Breast epithelium (tissue), 4 donors: ENCODE measurements around the gene KRT8. TPM values are rescaled to one million over a fixed set of nuclear protein-coding genes. Genes with fewer than 3 reads are reported as not detected.
"Not testable (repeated sequence)": the region's sequence is repeated elsewhere in the genome, so short reads cannot be mapped to it uniquely, and the experiment has no call there.

Experiments used
- DNase-seq, 2 donors: peaks; one replicate each; pipeline ENCODE4 v3.0.0-alpha.2; 2019; ENCODE audit warnings: low spot score in 2 of 2
- H3K27ac ChIP-seq, 2 donors: fragments of 200-600 bp; sonication (generic) in 1 of 2; one replicate each; pipeline ENCODE4 v1.5.1; 2016 to 2019; ENCODE audit warnings: mild to moderate bottlenecking in 1 of 2
- H3K27me3 ChIP-seq, 2 donors: fragments of 200-600 bp; sonication (generic) in 1 of 2; one replicate each; pipeline versions ENCODE4 v1.5.1 to v1.6.0; 2017 to 2019; ENCODE audit warnings: control low read depth in 1 of 2, mild to moderate bottlenecking in 1 of 2
- H3K36me3 ChIP-seq: fragments of 200-600 bp; one replicate; pipeline ENCODE4 v1.5.1; 2019
- H3K4me1 ChIP-seq, 2 donors: fragments of 200-600 bp; sonication (generic); one replicate each; pipeline ENCODE4 v1.5.1; 2016 to 2019; ENCODE audit warnings: control low read depth in 1 of 2
- H3K4me3 ChIP-seq, 3 donors: fragments of 200-600 bp; sonication (generic); 1 replicate in 2 of 3; 2 replicates in 1 of 3; pipeline ENCODE4 v1.5.1; 2016 to 2019; ENCODE audit warnings: mild to moderate bottlenecking in 3 of 3, moderate library complexity in 2 of 3
- H3K9me3 ChIP-seq, 2 donors: fragments of 200-600 bp; sonication (generic) in 1 of 2; one replicate each; pipeline ENCODE4 v1.5.1; 2016 to 2019; ENCODE audit warnings: control low read depth in 1 of 2
- POLR2A ChIP-seq: fragments of 450-650 bp; IDR thresholded peaks from one replicate; pipeline ENCODE4 v1.6.1; 2016; ENCODE audit warnings: antibody characterized with exemption, mild to moderate bottlenecking, moderate library complexity
- POLR2AphosphoS5 ChIP-seq, 3 donors: sonication (generic); formaldehyde crosslinking; IDR thresholded peaks; one replicate each; pipeline ENCODE4 v1.6.1; 2017; ENCODE audit warnings: antibody characterized with exemption in 3 of 3
- intact Hi-C: fragments of 100-400 bp; cut with DNase I; formaldehyde crosslinking; loops from one replicate; pipeline ENCODE4 v1.15.1; 2023; ENCODE audit warnings: low total_unique reads
- total RNA-seq, 3 donors: library from RNA; depleted of rRNA; stranded (reverse); fragments of >200 nt; gene quantifications; one replicate each; pipeline ENCODE4 v1.1.0, GENCODE V29; 2016
- TF ChIP-seq, protein P1 (sequence below), 3 donors: fragments of 450-650 bp; IDR thresholded peaks; one replicate each; pipeline ENCODE4 v1.5.1; 2016 to 2017; ENCODE audit warnings: antibody characterized with exemption in 3 of 3, mild to moderate bottlenecking in 3 of 3, moderate library complexity in 3 of 3

The KRT8 gene
- total RNA-seq, 3 donors from 2014 or later, result 4.6 to 430 (median 153) TPM

DNA sequence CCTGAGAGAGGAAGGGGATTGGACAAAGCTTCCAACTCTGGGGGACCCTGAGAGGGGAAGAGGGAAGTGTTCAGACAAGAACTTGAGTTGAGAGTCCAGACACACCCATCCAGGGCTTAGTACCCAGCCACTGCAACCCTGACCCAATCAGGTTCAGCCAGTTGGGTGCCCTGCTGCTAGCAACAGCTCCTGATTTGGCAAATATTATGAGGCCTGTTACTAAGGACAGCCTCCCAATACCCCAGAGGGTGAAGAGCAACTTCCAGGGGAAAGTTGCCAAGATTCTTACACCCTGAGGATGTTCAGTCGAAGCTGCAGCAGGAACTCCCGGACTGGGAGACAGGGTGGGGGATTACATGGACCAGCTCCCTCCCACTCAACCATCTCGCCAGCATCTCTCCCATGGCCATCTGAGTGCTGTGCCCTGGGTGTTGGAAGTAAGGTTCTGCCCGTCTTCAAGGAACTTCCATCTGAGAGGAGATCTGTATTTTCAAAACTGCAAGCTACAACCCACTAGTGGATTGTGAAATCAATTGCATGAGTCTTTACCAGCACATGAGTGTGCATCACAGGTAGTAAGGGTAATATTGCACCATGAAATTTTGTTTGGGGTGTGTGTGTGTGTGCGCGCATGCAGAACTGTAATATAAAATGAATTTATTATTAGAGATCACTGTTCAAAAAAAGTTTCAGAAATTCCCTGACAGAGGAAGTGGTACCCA, 44.6 kb downstream of the KRT8 start:
- no peaks in the 10 kb centered on the region for H3K4me1 ChIP-seq
- intact Hi-C loops, result no loop called here
- DNase-seq, result peak; percentile 67 to 80
- no peaks in the 10 kb centered on the region for H3K9me3 ChIP-seq
- no peak overlapping the region for H3K4me3 ChIP-seq
- H3K27me3 ChIP-seq, result no peaks in the 10 kb centered on the region
- TF ChIP-seq POLR2AphosphoS5 (IDR thresholded peaks at IDR 0.05) (peak in 2 of 3 donors; percentile 31 to 39), POLR2A (no peak)
- H3K27ac ChIP-seq, result peak overlapping the region; percentile 72 to 86
- no peaks in the 10 kb centered on the region for H3K36me3 ChIP-seq

DNA sequence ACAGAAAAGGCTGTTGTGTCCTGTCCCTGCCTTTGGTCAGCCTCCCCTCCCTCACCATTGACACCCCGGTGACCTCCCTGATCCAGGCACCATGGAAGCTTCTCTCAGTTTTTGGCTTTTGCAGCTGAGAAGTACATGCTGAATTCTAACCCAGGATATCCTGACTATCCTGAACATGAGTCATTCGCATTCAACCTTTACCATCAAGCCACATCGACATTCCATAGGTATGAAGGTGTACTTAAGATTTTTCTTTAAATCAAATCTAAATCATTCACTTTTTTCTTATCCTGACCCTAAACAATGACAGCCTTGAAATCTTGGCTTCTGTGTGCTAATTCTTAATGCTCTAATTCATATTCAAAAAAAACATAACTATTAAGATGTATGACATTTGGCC, 47.4 kb downstream of the KRT8 start:
- H3K27ac ChIP-seq, result no peak overlapping the region
- TF ChIP-seq, protein P1, sequence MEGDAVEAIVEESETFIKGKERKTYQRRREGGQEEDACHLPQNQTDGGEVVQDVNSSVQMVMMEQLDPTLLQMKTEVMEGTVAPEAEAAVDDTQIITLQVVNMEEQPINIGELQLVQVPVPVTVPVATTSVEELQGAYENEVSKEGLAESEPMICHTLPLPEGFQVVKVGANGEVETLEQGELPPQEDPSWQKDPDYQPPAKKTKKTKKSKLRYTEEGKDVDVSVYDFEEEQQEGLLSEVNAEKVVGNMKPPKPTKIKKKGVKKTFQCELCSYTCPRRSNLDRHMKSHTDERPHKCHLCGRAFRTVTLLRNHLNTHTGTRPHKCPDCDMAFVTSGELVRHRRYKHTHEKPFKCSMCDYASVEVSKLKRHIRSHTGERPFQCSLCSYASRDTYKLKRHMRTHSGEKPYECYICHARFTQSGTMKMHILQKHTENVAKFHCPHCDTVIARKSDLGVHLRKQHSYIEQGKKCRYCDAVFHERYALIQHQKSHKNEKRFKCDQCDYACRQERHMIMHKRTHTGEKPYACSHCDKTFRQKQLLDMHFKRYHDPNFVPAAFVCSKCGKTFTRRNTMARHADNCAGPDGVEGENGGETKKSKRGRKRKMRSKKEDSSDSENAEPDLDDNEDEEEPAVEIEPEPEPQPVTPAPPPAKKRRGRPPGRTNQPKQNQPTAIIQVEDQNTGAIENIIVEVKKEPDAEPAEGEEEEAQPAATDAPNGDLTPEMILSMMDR (IDR thresholded peaks at IDR 0.05), result no peak
- TF ChIP-seq POLR2A (no peak), POLR2AphosphoS5 (IDR thresholded peaks at IDR 0.05) (no peak)
- intact Hi-C loops, result no loop called here
- no peak overlapping the region for H3K4me3 ChIP-seq
- no peak for DNase-seq
- no peaks in the 10 kb centered on the region for H3K27me3 ChIP-seq
- no peaks in the 10 kb centered on the region for H3K36me3 ChIP-seq
- H3K4me1 ChIP-seq, result no peaks in the 10 kb centered on the region
- no peaks in the 10 kb centered on the region for H3K9me3 ChIP-seq

DNA sequence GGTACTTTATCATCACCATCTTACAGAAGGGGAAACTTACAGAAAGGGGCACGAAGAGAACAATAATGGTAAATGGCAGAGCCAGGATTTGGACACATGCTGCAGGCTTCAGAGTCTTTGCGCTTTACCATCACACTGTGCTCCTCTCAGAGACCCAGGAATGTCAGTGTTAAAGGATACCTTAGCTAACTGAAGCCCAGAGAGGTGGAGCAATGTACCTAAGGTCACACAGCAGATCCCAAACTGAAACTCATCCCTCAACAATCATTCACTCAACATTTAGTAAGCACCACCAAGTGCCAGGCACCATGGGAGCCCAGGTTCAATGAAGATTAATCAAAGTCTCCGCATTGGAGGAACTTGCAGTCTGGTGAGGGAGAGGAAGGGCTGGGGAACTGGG, 48.1 kb downstream of the KRT8 start:
- Histone ChIP-seq H3K36me3 (no peaks in the 10 kb centered on the region), H3K9me3 (no peaks in the 10 kb centered on the region), H3K27me3 (no peaks in the 10 kb centered on the region), H3K27ac (no peak overlapping the region), H3K4me1 (no peaks in the 10 kb centered on the region), H3K4me3 (no peak overlapping the region)
- DNase-seq, result no peak
- intact Hi-C loops, result no loop called here
- TF ChIP-seq POLR2A (no peak), POLR2AphosphoS5 (IDR thresholded peaks at IDR 0.05) (no peak)
- TF ChIP-seq, protein P1 (IDR thresholded peaks at IDR 0.05), result no peak

GRCh38 chr12:52856077-52856476, 48.8 kb downstream of the KRT8 start:
- H3K4me3 ChIP-seq, DNase-seq, intact Hi-C loops, H3K9me3 ChIP-seq, H3K36me3 ChIP-seq, H3K27ac ChIP-seq, H3K27me3 ChIP-seq, H3K4me1 ChIP-seq: not testable (repeated sequence)

DNA sequence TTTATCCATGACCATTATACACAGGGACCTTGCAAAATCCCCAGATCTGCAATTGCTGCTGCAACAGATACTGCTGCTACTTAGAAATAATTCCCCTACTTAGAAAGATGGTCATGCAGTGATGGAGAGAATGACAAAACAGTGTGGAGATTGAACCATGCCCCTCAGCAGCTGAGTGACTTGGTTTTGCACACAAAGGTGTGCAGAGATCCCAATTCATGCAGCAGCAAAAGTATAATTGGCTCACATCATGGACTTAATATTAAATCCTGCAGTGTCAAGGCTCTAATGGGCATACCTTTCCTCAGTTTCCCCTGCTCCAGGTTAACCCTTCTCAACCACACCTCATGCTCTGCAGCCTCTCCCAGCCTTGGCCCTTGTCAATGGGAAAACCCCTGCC, 53.1 kb downstream of the KRT8 start:
- no peaks in the 10 kb centered on the region for H3K9me3 ChIP-seq
- TF ChIP-seq, protein P1 (IDR thresholded peaks at IDR 0.05), result no peak
- TF ChIP-seq POLR2A (no peak), POLR2AphosphoS5 (IDR thresholded peaks at IDR 0.05) (no peak)
- no peak for DNase-seq
- intact Hi-C loops, result no loop called here
- H3K27ac ChIP-seq, result no peak overlapping the region
- no peaks in the 10 kb centered on the region for H3K4me1 ChIP-seq
- H3K36me3 ChIP-seq, result no peaks in the 10 kb centered on the region
- no peak overlapping the region for H3K4me3 ChIP-seq
- H3K27me3 ChIP-seq, result no peaks in the 10 kb centered on the region

DNA sequence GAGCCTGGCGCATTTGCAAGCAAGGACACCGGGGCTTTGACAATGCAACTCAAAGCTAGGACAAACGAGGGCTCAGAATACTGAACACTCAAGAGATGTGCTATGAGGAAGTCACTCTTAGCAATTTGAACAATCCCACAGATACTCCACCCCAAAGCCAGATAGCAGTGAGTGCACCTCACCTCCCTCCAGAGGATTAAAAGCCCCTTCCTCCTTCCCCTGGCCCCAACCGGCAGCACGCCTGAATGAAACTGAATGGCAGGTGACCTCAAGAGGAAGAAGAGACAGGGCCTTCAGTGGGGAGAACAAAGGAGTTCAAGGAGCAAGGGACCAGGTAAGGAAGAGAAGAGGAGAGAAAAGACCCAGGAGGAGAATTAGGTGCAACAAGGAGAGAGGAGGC, 54.2 kb downstream of the KRT8 start:
- Histone ChIP-seq H3K4me1 (no peaks in the 10 kb centered on the region), H3K27ac (no peak overlapping the region), H3K27me3 (no peaks in the 10 kb centered on the region), H3K4me3 (no peak overlapping the region), H3K36me3 (no peaks in the 10 kb centered on the region), H3K9me3 (no peaks in the 10 kb centered on the region)
- TF ChIP-seq POLR2A, result no peak
- TF ChIP-seq POLR2AphosphoS5 (IDR thresholded peaks at IDR 0.05), result no peak
- TF ChIP-seq, protein P1 (IDR thresholded peaks at IDR 0.05), result no peak
- no peak for DNase-seq
- intact Hi-C loops, result no loop called here
